ENCODE results near the gene LAMA5.

DNA sequence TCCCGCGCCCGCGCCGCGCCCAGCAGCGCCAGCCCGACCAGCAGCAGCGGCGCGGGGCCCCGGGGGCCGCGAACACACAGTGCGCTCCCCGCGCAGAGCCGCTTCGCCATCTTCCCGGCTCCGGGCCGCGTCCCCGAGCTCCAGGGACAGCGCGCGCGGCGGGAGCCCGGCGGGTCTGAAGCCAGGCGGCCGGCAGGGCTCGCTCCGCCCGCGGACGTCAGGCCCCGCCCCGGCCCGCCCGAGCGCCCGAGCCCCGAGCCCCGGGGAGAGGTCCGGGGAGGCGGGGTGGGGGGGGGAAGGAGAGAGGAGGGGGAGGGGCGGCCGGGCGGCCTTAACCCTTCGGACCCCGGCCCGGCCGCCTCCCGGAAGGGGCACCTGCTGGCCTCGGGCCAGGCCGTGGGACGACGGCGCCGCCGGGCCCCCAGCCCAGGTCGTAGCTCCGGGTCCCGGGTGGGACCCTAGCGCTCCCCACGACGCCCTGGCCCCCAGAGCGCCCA is at the start of gene LAMA5:
- TF ChIP-seq, protein P1, sequence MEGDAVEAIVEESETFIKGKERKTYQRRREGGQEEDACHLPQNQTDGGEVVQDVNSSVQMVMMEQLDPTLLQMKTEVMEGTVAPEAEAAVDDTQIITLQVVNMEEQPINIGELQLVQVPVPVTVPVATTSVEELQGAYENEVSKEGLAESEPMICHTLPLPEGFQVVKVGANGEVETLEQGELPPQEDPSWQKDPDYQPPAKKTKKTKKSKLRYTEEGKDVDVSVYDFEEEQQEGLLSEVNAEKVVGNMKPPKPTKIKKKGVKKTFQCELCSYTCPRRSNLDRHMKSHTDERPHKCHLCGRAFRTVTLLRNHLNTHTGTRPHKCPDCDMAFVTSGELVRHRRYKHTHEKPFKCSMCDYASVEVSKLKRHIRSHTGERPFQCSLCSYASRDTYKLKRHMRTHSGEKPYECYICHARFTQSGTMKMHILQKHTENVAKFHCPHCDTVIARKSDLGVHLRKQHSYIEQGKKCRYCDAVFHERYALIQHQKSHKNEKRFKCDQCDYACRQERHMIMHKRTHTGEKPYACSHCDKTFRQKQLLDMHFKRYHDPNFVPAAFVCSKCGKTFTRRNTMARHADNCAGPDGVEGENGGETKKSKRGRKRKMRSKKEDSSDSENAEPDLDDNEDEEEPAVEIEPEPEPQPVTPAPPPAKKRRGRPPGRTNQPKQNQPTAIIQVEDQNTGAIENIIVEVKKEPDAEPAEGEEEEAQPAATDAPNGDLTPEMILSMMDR (IDR thresholded peaks at IDR 0.05), result no peak
- no peak for TF ChIP-seq POLR2AphosphoS5 (IDR thresholded peaks at IDR 0.05)
- TF ChIP-seq POLR2A (IDR thresholded peaks at IDR 0.05), result peak; percentile 69

Data from prostate gland (tissue), 2 donors.